ENCODE results near the gene ARHGAP15.

- TF ChIP-seq EP300 (IDR thresholded peaks at IDR 0.05) (no peak), POLR2A (IDR thresholded peaks at IDR 0.05) (no peak)
Measured at GRCh38 chr2:143142598-143142997, 13.4 kb downstream of the ARHGAP15 start.
